ENCODE results near the gene SYT15B.
"Not testable (repeated sequence)": the region's sequence is repeated elsewhere in the genome, so short reads cannot be mapped to it uniquely, and the experiment has no call there.

DNA sequence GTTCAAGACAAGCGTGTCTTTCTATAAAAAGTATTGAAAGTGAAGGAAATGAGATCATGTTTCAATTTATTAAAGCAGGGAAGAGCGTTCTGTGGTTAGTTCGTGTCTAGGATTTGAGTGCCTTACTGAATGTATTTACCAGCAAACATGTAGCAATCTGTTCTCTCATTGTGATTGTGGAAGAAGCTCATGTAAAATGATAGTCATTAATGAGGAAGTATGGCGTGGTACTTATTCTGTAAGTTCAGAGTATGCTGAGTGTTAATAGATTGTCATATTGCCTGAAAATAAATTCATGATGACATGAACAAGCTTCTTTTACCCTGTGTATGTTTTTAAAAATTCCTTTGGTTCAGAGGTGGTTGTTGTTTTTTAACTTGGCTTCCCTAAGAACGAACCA lies 32.5 kb downstream of the SYT15B start:
- TF ChIP-seq SNAI2 (CRISPR knock-in tag; IDR thresholded peaks at IDR 0.05); ZFP30 (CRISPR knock-in tag; IDR thresholded peaks at IDR 0.05); OSR1 (CRISPR knock-in tag; IDR thresholded peaks at IDR 0.05); ZC3H10 (CRISPR knock-in tag; IDR thresholded peaks at IDR 0.05); TCF4 (CRISPR knock-in tag; IDR thresholded peaks at IDR 0.05; ENCODE audit: borderline replicate concordance); ESRRG (CRISPR knock-in tag; IDR thresholded peaks at IDR 0.05): not testable (repeated sequence)
- TF ChIP-seq, protein P1, sequence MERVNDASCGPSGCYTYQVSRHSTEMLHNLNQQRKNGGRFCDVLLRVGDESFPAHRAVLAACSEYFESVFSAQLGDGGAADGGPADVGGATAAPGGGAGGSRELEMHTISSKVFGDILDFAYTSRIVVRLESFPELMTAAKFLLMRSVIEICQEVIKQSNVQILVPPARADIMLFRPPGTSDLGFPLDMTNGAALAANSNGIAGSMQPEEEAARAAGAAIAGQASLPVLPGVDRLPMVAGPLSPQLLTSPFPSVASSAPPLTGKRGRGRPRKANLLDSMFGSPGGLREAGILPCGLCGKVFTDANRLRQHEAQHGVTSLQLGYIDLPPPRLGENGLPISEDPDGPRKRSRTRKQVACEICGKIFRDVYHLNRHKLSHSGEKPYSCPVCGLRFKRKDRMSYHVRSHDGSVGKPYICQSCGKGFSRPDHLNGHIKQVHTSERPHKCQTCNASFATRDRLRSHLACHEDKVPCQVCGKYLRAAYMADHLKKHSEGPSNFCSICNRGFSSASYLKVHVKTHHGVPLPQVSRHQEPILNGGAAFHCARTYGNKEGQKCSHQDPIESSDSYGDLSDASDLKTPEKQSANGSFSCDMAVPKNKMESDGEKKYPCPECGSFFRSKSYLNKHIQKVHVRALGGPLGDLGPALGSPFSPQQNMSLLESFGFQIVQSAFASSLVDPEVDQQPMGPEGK (CRISPR knock-in tag; IDR thresholded peaks at IDR 0.05; ENCODE audit: borderline replicate concordance): not testable (repeated sequence)
- TF ChIP-seq, protein P2, sequence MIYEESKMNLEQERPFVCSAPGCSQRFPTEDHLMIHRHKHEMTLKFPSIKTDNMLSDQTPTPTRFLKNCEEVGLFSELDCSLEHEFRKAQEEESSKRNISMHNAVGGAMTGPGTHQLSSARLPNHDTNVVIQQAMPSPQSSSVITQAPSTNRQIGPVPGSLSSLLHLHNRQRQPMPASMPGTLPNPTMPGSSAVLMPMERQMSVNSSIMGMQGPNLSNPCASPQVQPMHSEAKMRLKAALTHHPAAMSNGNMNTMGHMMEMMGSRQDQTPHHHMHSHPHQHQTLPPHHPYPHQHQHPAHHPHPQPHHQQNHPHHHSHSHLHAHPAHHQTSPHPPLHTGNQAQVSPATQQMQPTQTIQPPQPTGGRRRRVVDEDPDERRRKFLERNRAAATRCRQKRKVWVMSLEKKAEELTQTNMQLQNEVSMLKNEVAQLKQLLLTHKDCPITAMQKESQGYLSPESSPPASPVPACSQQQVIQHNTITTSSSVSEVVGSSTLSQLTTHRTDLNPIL (CRISPR knock-in tag; IDR thresholded peaks at IDR 0.05; ENCODE audit: low read depth): not testable (repeated sequence)
- TF ChIP-seq, protein P3, sequence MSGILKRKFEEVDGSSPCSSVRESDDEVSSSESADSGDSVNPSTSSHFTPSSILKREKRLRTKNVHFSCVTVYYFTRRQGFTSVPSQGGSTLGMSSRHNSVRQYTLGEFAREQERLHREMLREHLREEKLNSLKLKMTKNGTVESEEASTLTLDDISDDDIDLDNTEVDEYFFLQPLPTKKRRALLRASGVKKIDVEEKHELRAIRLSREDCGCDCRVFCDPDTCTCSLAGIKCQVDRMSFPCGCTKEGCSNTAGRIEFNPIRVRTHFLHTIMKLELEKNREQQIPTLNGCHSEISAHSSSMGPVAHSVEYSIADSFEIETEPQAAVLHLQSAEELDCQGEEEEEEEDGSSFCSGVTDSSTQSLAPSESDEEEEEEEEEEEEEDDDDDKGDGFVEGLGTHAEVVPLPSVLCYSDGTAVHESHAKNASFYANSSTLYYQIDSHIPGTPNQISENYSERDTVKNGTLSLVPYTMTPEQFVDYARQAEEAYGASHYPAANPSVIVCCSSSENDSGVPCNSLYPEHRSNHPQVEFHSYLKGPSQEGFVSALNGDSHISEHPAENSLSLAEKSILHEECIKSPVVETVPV (CRISPR knock-in tag; IDR thresholded peaks at IDR 0.05): not testable (repeated sequence)
- TF ChIP-seq, protein P4, sequence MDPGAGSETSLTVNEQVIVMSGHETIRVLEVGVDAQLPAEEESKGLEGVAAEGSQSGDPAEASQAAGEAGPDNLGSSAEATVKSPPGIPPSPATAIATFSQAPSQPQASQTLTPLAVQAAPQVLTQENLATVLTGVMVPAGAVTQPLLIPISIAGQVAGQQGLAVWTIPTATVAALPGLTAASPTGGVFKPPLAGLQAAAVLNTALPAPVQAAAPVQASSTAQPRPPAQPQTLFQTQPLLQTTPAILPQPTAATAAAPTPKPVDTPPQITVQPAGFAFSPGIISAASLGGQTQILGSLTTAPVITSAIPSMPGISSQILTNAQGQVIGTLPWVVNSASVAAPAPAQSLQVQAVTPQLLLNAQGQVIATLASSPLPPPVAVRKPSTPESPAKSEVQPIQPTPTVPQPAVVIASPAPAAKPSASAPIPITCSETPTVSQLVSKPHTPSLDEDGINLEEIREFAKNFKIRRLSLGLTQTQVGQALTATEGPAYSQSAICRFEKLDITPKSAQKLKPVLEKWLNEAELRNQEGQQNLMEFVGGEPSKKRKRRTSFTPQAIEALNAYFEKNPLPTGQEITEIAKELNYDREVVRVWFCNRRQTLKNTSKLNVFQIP (CRISPR knock-in tag; IDR thresholded peaks at IDR 0.05; ENCODE audit: borderline replicate concordance, low read depth): not testable (repeated sequence)
